SK-N-MC (cell line): ENCODE measurements around the gene IQUB.

ENCODE experiments used
- EZH2 ChIP-seq: fragments of 200-600 bp; sonication (generic); IDR thresholded peaks from one replicate; pipeline ENCODE4 v1.6.1; 2017; ENCODE audit warnings: antibody characterized with exemption
- FOXP2 ChIP-seq: optimal IDR thresholded peaks from 2 replicates; pipeline ENCODE3; 2011; ENCODE audit warnings: mild to moderate bottlenecking, moderate library complexity; ENCODE audit not compliant: insufficient read depth; ENCODE audit errors: extremely low read length, control extremely low read depth
- POLR2AphosphoS5 ChIP-seq: IDR thresholded peaks from 2 replicates; pipeline ENCODE4 v1.6.1; 2012; ENCODE audit warnings: mild to moderate bottlenecking, low read depth, low read length, borderline replicate concordance

DNA sequence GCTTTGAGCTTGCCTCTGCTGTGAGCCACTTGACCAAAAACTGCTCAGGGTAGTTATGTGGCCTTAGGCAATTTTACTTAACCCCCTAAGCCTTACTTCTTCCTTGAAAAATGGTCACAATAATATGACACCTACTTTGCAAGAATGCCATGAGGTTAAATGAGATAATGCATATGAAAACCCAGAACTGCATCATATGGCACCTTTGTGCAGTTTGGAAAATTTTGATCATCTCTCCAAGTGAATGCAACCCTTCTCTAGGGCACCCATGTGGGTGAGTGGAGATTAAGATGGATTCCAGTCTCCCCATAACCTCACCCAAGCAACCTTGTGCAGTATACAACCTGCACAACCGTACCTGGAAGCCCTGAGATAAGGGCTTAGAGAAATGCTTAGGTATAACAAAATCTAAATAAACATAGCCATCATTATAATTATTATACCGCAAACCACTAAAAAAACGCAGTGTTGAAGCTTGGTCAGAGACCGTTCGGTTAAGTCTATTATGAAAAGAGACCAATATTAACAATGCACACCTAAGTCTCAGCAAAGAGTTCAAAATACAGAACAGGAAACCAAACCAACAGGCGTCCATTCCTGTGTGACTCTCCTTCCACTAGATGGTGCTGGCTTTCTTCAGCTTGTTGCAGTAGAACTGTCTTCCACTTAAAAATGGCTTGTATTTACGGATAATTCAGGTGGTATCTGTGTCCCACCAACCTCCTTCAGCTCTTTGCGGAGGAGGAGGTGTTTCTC, 46.2 kb upstream of the IQUB start:
- TF ChIP-seq POLR2AphosphoS5 (no peak), EZH2 (no peak), FOXP2 (no peak)
